PC-9 (cell line): ENCODE results near the gene HOXA1.

Experiments used
- EZH2 ChIP-seq: fragments of 200-600 bp; sonication (generic); IDR thresholded peaks from 2 replicates; pipeline ENCODE4 v1.8.0; 2017; ENCODE audit warnings: antibody characterized with exemption, low read depth
- TF ChIP-seq, protein P1 (sequence below): fragments of 200-600 bp; sonication (generic); conservative IDR thresholded peaks from 2 replicates; pipeline ENCODE4 v1.6.1; 2017; ENCODE audit warnings: mixed run types, antibody characterized with exemption, mild to moderate bottlenecking, moderate library complexity

DNA sequence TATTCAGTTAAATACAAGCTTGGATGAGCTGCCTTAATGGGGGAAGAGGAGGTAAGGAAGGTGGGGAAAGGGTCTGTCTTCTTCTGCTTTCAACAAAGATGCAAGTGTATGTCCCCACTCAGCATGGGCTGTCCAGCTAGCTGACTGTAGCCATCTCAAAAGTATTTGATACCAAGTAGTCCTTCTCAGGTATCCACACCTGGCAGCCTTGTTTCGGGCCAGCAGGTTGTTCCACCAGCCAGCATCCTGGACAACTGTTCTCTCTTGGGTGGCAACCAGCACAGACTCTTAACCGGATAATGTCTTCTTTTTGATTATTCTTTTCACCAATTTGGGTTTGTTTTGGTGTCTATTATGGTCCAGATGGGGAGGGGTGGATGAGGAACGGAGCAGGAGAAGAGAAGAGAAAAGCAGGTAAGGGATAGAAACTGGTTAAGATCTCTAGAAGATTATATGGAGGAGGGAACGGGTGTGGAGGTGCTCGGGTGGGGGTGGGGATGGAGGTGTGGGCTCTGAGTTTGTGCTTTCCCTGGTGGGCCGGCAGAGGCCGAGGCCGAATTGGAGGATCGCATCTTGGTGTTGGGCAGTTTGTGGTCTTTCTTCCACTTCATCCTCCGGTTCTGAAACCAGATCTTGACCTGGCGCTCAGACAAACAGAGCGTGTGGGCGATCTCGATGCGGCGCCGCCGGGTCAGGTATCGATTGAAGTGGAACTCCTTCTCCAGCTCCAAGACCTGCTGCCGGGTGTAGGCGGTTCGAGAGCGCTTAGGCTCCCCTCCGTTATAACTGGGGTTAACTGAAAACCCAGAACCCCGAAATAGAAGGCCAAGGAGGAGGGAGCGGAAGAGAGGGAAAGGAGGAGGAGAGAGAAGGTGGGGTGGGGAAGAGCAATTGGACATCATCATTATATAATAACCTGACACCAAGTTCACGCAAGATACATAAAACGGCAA is 33.3 kb upstream of the HOXA1 start:
- TF ChIP-seq, protein P1, sequence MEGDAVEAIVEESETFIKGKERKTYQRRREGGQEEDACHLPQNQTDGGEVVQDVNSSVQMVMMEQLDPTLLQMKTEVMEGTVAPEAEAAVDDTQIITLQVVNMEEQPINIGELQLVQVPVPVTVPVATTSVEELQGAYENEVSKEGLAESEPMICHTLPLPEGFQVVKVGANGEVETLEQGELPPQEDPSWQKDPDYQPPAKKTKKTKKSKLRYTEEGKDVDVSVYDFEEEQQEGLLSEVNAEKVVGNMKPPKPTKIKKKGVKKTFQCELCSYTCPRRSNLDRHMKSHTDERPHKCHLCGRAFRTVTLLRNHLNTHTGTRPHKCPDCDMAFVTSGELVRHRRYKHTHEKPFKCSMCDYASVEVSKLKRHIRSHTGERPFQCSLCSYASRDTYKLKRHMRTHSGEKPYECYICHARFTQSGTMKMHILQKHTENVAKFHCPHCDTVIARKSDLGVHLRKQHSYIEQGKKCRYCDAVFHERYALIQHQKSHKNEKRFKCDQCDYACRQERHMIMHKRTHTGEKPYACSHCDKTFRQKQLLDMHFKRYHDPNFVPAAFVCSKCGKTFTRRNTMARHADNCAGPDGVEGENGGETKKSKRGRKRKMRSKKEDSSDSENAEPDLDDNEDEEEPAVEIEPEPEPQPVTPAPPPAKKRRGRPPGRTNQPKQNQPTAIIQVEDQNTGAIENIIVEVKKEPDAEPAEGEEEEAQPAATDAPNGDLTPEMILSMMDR: no peak
- TF ChIP-seq EZH2: no peak
